ENCODE results near the gene SLC25A41.

SLC25A41 gene

GRCh38 chr19:6433663-6434062 is at the start of gene SLC25A41:
Gene SLC25A41, minus strand, starts transcription at chr19:6433763. Its CDS starts 70 bp downstream, at chr19:6433693.
- DNase-seq = no peak

- DNase-seq = no peak
Measured at GRCh38 chr19:6483235-6483634, 49.7 kb upstream of the SLC25A41 start.

GRCh38 chr19:6482343-6482686 is 48.8 kb upstream of the SLC25A41 start:
- no peak for DNase-seq

GRCh38 chr19:6481541-6482342 is 48.2 kb upstream of the SLC25A41 start, which contains the start of gene DENND1C:
Gene DENND1C, minus strand, starts transcription at chr19:6481787. Its CDS starts 92 bp downstream, at chr19:6481695.
- peak; percentile 58 for DNase-seq

GRCh38 chr19:6480848-6481415 is 47.4 kb upstream of the SLC25A41 start:
- DNase-seq = no peak

- DNase-seq = no peak
Measured at GRCh38 chr19:6479836-6480398, 46.4 kb upstream of the SLC25A41 start.

GRCh38 chr19:6478815-6479214 is 45.3 kb upstream of the SLC25A41 start:
- no peak for DNase-seq

GRCh38 chr19:6476896-6477431 is 43.4 kb upstream of the SLC25A41 start:
- no peak for DNase-seq

- DNase-seq = peak; percentile 54
Measured at GRCh38 chr19:6476155-6476895, 42.8 kb upstream of the SLC25A41 start.

- no peak for DNase-seq
Measured at GRCh38 chr19:6475321-6476108, 42.0 kb upstream of the SLC25A41 start.

GRCh38 chr19:6473647-6474046 is 40.1 kb upstream of the SLC25A41 start:
- no peak for DNase-seq

GRCh38 chr19:6472713-6473112 is 39.1 kb upstream of the SLC25A41 start:
- no peak for DNase-seq

GRCh38 chr19:6471076-6471475 is 37.5 kb upstream of the SLC25A41 start:
- no peak for DNase-seq

GRCh38 chr19:6470173-6470572 is 36.6 kb upstream of the SLC25A41 start:
- no peak for DNase-seq

GRCh38 chr19:6467384-6467783 is 33.8 kb upstream of the SLC25A41 start:
- DNase-seq = no peak

GRCh38 chr19:6466526-6467248 is 33.1 kb upstream of the SLC25A41 start:
- no peak for DNase-seq

GRCh38 chr19:6465663-6466062 is 32.1 kb upstream of the SLC25A41 start:
- DNase-seq = no peak

GRCh38 chr19:6465006-6465405 is 31.4 kb upstream of the SLC25A41 start:
- no peak for DNase-seq

- no peak for DNase-seq
Measured at GRCh38 chr19:6464070-6464873, 30.7 kb upstream of the SLC25A41 start, which contains the start of gene CRB3. Gene CRB3, plus strand, starts transcription at chr19:6464271. Its CDS starts 431 bp downstream, at chr19:6464702.

- DNase-seq = peak; percentile 93
Measured at GRCh38 chr19:6460099-6460884, 26.7 kb upstream of the SLC25A41 start.
